Colonic mucosa (tissue), 4 donors: ENCODE measurements around the gene POLD2. TPM values are rescaled to one million over a fixed set of nuclear protein-coding genes. Genes with fewer than 3 reads are reported as not detected.

ENCODE experiments used
- DNase-seq: peaks from one replicate; pipeline ENCODE4 v3.0.0-alpha.2; 2020
- H3K27ac ChIP-seq: fragments of 200-600 bp; one replicate; pipeline ENCODE4 v1.8.0; 2021
- H3K27me3 ChIP-seq: fragments of 200-600 bp; one replicate; pipeline ENCODE4 v1.8.0; 2021
- H3K36me3 ChIP-seq: fragments of 200-600 bp; one replicate; pipeline ENCODE4 v1.8.0; 2021
- H3K4me1 ChIP-seq: fragments of 200-600 bp; one replicate; pipeline ENCODE4 v1.8.0; 2021; ENCODE audit warnings: mild to moderate bottlenecking
- H3K4me3 ChIP-seq: fragments of 200-600 bp; one replicate; pipeline ENCODE4 v1.8.0; 2021
- H3K9ac ChIP-seq, 2 donors: one replicate each; pipeline ENCODE4 v1.7.0; 2013; ENCODE audit warnings: control low read depth in 2 of 2, low read depth in 2 of 2, low read length in 2 of 2
- H3K9me3 ChIP-seq: fragments of 200-600 bp; one replicate; pipeline ENCODE4 v1.8.0; 2021
- intact Hi-C: fragments of 100-400 bp; cut with DNase I; formaldehyde crosslinking; loops from one replicate; pipeline ENCODE4 v1.14.1; 2022
- total RNA-seq, 2 donors: library from RNA; stranded (reverse); fragmentation: NEBNext Ultra II Directional in 1 of 2; extraction: Animal tissue kit (Norgen Biotek cat#: 25700) in 1 of 2; gene quantifications; one replicate each; pipeline ENCODE4 v1.2.1, GENCODE V29; 2021
- TF ChIP-seq, protein P1 (sequence below): fragments of 200-600 bp; IDR thresholded peaks from one replicate; pipeline ENCODE4 v1.8.0; 2022; ENCODE audit warnings: antibody characterized with exemption, mild to moderate bottlenecking
- donor health status: healthy.
- donor health status: DM: no; HTN: no; CAD: no.
- donor health status: DM: no; HTN: no; CAD: no.

POLD2 gene
- total RNA-seq, 2 donors from 2014 or later = 54.8 to 161 TPM

DNA sequence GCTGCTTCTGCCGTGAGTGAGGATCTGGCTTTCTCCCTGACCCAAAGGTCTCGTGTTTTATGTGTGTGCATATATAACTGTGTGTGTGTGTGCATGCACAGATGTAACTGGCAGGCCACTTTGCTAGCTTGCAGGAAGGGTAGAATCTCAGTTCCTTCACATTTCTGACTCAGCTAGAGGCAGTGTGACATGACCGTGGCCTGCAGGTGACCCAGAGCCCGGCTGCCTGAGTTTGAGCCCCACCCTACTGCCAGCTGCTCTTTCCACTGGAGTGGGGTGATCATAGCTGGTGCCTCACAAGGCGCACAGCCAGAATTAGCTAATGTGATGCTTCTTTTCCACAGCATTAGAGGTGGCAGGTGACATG, 27.1 kb upstream of the POLD2 start:
- Histone ChIP-seq H3K9ac (no peak overlapping the region), H3K36me3 (no peaks in the 10 kb centered on the region), H3K27me3 (no peaks in the 10 kb centered on the region), H3K4me3 (no peak overlapping the region), H3K4me1 (no peaks in the 10 kb centered on the region), H3K9me3 (no peaks in the 10 kb centered on the region), H3K27ac (no peak overlapping the region)
- DNase-seq = no peak
- TF ChIP-seq, protein P1, sequence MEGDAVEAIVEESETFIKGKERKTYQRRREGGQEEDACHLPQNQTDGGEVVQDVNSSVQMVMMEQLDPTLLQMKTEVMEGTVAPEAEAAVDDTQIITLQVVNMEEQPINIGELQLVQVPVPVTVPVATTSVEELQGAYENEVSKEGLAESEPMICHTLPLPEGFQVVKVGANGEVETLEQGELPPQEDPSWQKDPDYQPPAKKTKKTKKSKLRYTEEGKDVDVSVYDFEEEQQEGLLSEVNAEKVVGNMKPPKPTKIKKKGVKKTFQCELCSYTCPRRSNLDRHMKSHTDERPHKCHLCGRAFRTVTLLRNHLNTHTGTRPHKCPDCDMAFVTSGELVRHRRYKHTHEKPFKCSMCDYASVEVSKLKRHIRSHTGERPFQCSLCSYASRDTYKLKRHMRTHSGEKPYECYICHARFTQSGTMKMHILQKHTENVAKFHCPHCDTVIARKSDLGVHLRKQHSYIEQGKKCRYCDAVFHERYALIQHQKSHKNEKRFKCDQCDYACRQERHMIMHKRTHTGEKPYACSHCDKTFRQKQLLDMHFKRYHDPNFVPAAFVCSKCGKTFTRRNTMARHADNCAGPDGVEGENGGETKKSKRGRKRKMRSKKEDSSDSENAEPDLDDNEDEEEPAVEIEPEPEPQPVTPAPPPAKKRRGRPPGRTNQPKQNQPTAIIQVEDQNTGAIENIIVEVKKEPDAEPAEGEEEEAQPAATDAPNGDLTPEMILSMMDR = no peak
- intact Hi-C loops = no loop called here

DNA sequence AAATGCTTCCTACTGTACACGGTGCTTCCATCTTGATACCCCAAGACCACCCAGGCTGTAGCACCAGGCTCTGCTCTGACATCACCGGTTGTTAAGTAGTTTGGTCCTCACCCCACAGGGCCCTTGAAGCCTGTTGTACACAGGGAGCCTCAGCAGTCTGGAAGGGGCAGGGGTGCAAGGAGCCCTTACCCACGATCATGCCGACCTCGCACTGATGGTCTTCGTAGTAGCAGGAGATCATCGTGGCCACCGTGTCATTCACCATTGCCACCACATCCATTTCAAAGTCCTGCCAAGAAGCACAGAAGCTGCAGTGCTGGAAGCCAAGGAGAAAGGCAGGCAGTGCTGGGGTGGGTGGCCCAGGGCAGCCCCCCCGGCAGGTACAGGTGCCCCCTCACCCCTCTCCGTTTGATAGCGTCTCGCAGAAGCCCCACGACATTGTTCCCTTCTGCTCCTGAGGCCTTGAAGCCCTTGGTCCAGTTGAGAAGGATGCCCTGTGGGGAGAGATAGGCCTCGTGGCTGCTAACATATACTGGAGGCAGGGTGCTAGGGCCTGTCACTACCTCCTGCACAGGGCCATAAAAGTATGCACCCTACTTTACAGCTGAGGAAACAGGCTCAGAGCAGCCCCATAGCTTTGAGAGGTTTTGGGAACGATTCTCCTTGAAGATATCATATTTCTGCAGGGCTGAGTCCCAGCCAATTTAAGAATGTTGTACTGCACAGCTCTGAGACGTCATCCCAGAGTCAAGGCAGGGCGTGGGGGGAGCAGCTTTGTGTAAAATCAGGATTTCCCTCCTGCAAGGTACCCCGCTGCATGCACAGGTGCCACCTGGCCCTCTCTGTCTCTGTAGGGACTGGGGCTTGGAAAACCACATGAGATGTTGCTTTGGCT, 26.5 kb upstream of the POLD2 start:
- intact Hi-C loops = no loop called here
- no peak overlapping the region for H3K27ac ChIP-seq
- H3K4me3 ChIP-seq = no peak overlapping the region
- no peak overlapping the region for H3K9ac ChIP-seq
- TF ChIP-seq, protein P1 = no peak
- DNase-seq = no peak
- no peaks in the 10 kb centered on the region for H3K9me3 ChIP-seq
- H3K36me3 ChIP-seq = no peaks in the 10 kb centered on the region
- no peaks in the 10 kb centered on the region for H3K4me1 ChIP-seq
- H3K27me3 ChIP-seq = no peaks in the 10 kb centered on the region

DNA sequence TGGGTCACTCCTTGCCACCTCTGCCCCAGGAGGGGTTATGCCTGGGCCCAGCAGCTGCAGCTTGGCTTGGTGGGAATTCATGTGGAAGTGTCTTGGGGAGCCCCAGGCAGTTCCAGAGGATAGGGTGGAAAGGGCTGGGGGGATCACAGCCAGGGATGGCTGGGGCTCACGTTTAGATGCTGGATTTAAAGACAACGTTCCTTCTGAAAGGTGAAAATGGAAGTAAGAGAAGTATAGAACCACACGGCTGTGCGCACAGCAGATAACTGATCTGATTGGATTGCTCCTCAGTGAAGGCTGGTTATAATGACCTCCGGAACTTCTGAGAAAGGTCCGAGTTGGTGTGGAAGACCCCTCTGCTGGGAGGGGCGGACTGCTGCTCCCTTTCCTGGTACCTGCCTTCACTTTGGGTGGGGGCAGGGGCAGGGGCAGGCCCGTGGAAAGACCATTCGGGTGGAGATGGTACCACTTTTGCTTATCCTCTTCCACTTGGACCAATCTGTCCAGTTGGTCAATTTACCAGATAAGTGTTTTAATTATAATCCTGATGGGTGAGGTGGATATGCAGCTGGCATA, 25.7 kb upstream of the POLD2 start:
- intact Hi-C loops = no loop called here
- H3K4me3 ChIP-seq = no peak overlapping the region
- H3K9me3 ChIP-seq = no peaks in the 10 kb centered on the region
- no peaks in the 10 kb centered on the region for H3K36me3 ChIP-seq
- TF ChIP-seq, protein P1 = no peak
- no peak overlapping the region for H3K27ac ChIP-seq
- no peaks in the 10 kb centered on the region for H3K27me3 ChIP-seq
- no peak overlapping the region for H3K9ac ChIP-seq
- DNase-seq = no peak
- no peaks in the 10 kb centered on the region for H3K4me1 ChIP-seq

DNA sequence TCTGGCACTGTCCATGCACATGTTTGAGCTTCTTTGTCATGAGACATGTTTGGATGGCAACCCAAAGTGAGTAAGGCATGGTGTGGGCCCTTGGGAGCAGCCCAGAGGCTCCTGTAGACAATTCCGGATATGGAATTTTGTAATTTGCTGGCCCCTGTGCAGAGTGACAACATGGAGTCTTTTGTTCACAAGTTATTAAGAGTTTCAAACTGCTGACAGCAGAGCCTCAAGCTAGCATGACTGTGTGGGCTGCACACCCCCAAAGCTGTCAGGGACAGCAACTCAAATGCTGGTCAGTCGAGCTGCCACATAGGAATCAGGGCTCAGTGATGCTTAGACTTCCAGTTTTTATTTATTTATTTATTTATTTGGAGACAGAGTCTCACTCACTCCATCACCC, 24.8 kb upstream of the POLD2 start:
- Histone ChIP-seq H3K9ac (no peak overlapping the region), H3K27ac (no peak overlapping the region), H3K36me3 (no peaks in the 10 kb centered on the region), H3K9me3 (no peaks in the 10 kb centered on the region), H3K27me3 (no peaks in the 10 kb centered on the region), H3K4me3 (no peak overlapping the region), H3K4me1 (no peaks in the 10 kb centered on the region)
- TF ChIP-seq, protein P1 = no peak
- DNase-seq = no peak
- intact Hi-C loops = no loop called here

DNA sequence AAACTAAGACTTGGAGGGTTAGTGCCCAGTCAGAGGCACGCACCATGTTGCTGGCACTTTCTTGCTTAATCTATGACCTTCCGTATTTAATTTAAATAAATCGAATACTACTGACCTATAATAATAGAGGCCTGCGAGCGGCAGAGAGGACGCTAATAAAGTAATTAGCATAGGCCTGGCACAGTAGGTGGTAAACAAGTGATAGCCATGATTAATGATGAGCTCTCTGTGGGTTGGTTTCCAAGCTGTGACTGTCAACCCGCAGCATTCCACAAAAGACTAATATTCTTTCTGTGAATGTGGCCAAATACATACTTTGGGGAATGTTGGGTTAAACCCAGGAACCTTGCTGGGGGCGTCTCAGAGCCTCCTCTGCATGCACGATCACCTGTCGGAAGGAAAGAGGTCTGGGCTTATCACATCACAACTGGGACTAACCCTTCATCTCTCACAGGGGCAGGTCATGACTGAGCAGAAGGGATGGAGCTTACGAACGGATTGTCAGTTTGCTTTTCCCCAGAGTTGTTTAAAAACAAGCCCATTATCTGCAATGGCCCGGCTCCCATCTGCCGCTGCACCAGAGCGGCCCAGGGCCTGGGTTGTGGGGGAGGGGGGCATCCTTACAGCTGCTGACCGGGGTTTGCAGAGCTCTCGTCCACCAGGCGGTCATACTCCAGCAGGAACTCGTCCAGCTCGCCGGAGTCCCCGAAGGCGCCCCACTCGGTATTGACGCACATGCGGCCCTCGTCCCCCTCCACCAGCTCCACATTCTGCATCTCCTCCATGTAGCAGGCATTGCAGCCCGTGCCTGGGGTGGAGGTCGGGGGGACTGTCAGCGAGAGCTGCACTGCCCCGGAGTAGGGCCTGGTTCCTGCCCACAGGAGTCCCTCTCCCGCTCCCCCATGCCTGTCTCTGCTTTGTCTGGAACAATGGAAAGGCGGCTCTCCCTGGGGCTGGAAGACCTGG, 24.0 kb upstream of the POLD2 start:
- intact Hi-C loops = no loop called here
- Histone ChIP-seq H3K9ac (no peak overlapping the region), H3K4me1 (no peaks in the 10 kb centered on the region), H3K36me3 (no peaks in the 10 kb centered on the region), H3K4me3 (no peak overlapping the region), H3K9me3 (no peaks in the 10 kb centered on the region), H3K27me3 (no peaks in the 10 kb centered on the region), H3K27ac (no peak overlapping the region)
- TF ChIP-seq, protein P1 = no peak
- no peak for DNase-seq
